ENCODE results near the gene FOXI3.

GRCh38 chr2:88450925-88451810, 1.3 kb downstream of the FOXI3 start:
- TF ChIP-seq CTCF (IDR thresholded peaks at IDR 0.05; ENCODE audit: poor library complexity) (no peak), EZH2 (IDR thresholded peaks at IDR 0.05; ENCODE audit: borderline replicate concordance) (no peak)
